Cardiac fibroblast (primary cell): ENCODE data around the gene KIT.
"Not testable (repeated sequence)": the region's sequence is repeated elsewhere in the genome, so short reads cannot be mapped to it uniquely, and the experiment has no call there.

Source experiments
- DNase-seq, 2 donors: peaks; one replicate each; pipeline versions ENCODE4 v3.0.0 to v3.0.0-alpha.2; 2010; ENCODE audit warnings: low read depth in 2 of 2
- H3K4me3 ChIP-seq, 2 donors: replicated peaks in 1 of 2; 1 replicate in 1 of 2; 2 replicates in 1 of 2; pipeline ENCODE4 v1.5.1; 2011; ENCODE audit warnings: low read depth in 2 of 2, low read length in 2 of 2, mild to moderate bottlenecking in 2 of 2, moderate library complexity in 1 of 2
- TF ChIP-seq, protein P1 (sequence below): IDR thresholded peaks from one replicate; pipeline ENCODE4 v1.5.1; 2011; ENCODE audit warnings: low read depth, mild to moderate bottlenecking, low read length, inconsistent platforms

The KIT gene

DNA sequence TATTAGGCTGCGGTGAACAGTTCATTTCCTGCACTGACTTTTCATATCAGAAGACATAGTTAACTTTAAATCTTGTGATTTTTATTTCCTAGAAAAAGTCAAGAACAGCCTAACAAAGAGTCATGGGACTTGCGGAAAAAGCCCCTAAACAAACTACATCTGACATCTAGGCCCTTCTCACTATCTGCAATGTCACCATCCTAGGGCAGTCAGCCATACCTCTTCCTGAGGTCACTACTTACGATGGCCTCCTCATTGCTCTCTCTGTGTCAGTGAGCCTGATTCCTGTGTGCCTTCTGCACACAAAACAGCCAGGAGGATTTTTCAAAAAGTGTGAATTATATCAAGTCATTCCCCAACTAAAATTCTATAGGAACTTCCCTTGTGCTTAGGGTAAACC lies 22.4 kb upstream of the KIT start:
- H3K4me3 ChIP-seq = no peak overlapping the region
- DNase-seq = no peak
- TF ChIP-seq, protein P1, sequence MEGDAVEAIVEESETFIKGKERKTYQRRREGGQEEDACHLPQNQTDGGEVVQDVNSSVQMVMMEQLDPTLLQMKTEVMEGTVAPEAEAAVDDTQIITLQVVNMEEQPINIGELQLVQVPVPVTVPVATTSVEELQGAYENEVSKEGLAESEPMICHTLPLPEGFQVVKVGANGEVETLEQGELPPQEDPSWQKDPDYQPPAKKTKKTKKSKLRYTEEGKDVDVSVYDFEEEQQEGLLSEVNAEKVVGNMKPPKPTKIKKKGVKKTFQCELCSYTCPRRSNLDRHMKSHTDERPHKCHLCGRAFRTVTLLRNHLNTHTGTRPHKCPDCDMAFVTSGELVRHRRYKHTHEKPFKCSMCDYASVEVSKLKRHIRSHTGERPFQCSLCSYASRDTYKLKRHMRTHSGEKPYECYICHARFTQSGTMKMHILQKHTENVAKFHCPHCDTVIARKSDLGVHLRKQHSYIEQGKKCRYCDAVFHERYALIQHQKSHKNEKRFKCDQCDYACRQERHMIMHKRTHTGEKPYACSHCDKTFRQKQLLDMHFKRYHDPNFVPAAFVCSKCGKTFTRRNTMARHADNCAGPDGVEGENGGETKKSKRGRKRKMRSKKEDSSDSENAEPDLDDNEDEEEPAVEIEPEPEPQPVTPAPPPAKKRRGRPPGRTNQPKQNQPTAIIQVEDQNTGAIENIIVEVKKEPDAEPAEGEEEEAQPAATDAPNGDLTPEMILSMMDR = no peak

DNA sequence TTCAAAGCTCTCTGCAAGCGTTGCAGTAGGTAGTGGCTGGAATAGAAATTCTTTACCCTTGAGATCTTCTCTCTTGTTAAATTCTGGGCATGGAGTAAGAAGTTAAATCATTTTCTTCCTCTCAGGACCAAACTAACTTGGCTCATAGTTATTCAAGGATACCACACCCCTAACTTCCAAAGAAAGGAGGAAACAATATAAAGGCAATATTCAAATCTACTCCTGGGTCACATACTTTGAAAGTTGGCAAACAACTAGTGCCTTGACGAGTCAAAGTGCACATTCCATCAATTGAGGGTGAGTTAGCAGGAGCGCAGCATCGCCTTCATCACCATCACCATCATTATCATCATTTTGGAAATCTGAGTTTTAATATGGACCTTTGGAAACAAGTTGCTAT lies 20.4 kb upstream of the KIT start:
- TF ChIP-seq, protein P1 = no peak
- no peak for DNase-seq
- H3K4me3 ChIP-seq = no peak overlapping the region

DNA sequence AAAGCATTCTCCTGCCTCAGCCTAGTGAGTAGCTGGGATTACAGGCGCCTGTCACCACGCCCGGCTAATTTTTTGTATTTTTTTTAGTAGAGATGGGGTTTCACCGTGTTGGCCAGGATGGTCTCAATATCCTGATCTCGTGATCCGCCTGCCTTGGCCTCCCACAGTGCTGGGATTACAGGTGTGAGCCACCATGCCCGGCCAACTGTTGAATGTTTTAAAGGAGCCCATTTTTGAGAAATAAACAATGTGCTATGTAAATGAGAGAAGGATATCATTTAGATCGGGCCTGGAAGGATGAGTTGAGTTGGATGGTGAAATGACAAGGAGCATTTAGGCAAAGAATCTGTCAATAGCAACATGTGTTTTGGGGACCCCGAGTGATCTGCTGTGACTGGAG lies 16.7 kb upstream of the KIT start:
- DNase-seq, H3K4me3 ChIP-seq: not testable (repeated sequence)

DNA sequence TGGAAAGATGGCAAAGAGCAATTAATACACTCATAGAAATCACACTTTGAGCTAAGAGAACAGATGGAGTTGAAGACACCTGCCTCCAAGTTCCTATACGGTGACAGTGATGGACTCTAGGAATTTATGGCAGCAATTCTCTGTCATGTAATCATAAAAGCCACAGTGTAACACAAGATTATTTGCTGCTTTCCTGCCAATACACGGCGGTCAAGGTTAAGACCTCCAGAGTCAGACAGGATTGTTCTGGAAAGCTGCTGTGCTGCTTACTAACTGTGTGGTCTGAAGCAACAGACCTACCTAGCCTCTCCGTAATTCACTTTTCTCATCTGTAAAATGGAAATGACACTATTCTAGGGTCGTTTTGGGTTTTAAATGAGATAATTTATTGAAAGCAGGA lies 14.6 kb upstream of the KIT start:
- no peak overlapping the region for H3K4me3 ChIP-seq
- TF ChIP-seq, protein P1 = no peak
- no peak for DNase-seq

DNA sequence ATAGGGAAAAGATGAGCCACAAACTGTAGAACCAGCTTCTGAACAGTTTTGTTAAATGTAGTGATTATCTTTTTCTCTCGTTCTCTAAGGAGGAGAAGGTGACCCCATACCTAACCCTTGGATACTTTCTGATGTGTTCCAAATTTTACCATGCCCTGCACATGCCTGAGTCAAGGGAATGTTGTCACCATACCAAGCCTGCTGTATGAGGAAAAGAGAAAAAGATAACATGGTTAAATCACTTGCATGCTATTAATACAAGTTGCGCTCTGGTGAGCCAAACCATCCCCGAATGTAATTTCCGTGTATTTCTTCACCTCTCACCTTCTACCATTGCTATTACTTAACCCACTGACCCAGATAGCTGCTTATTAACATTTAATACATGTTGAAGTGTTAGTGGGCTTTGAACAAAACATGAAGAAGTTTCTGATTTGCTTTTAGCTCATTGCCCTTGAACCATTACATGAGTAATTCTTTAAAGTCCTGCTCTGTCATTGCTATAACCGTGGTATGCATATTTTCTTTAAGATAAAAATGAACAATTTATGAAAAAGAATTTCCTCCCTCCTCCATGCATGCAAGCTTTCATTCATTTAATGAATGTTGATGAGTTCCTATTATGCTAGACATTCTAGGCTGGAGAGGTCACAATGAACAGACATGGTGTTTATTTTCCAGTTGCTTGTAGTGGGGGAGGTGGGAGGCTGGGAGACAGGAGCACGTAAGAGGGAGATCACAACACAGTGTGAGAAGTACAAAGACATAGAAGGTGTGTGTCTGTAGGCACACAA lies 13.6 kb upstream of the KIT start:
- H3K4me3 ChIP-seq = no peak overlapping the region
- TF ChIP-seq, protein P1 = no peak
- no peak for DNase-seq

DNA sequence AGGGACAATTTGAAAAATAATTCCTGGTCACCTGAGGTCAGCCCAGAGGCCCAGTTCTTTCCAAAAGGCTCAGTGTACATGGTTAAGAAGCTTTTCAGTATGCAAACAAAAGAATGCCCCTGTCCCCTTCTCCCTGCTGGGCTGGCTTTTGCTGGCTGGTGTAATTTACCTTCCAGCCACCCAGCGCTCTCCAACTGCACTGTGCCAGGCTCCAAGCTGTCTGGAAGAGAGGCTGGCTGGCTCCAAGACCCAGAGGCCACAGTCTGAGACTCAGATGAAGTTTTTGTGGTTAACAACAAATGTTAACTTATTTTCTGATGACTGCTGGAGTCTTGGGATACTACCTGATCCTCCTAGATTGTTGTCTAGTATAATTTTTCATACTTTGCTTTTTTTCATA lies 11.9 kb upstream of the KIT start:
- TF ChIP-seq, protein P1 = no peak
- no peak for DNase-seq
- no peak overlapping the region for H3K4me3 ChIP-seq

DNA sequence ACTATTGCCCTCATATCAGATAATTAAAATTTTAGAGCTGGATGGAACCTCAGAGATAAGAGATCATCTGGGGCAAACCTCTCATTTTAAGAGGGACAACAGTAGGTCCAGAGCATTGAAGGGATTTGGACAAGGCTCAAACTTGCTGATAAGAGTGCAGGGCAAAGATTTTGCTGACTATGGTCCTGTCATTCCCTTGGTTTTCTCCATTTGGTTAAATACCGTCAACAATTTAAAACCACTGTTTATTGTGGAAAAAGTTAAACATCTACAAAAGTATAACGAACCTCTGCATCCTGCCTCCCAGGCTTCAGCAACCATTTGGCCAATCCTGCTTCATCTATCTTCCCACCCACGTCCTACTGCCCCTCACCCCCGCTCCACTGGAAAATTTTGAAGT lies 10.7 kb upstream of the KIT start:
- TF ChIP-seq, protein P1 = no peak
- no peak overlapping the region for H3K4me3 ChIP-seq

More for the DNA sequence above, 10.7 kb upstream of the KIT start:
- no peak for DNase-seq
